HCT116 (cell line): Measurements from ENCODE around the gene PRKCD. TPM values are rescaled to one million over a fixed set of nuclear protein-coding genes. Genes with fewer than 3 reads are reported as not detected.

Experiments used
- ATAC-seq: fragments of 200-7000 bp; cut with Tn5 transposase; 2 replicates; pipeline ENCODE4 v1.9.1; 2020; ENCODE audit warnings: mild to moderate bottlenecking, moderate library complexity
- BruUV-seq: library from RNA; stranded (reverse); fragments of 400-500 nt; replicated peaks from 2 replicates; lab custom pipeline; 2021; lab: Mats Ljungman, UMichigan
- CTCF ChIA-PET: fragments of 300-600 bp; sonication (Branson Sonifier 250); formaldehyde crosslinking; loops from one replicate; lab custom pipeline; 2021; ENCODE audit warnings: antibody characterized with exemption; lab: Charles Lee
- POLR2A ChIA-PET: fragments of 300-600, 350-600 bp; sonication (Branson Sonifier 250); formaldehyde crosslinking; loops from one replicate; lab custom pipeline; 2021; ENCODE audit warnings: antibody characterized with exemption; lab: Charles Lee
- RAD21 ChIA-PET, 2 experiments: fragments of 300-600 bp; sonication (Branson Sonifier 250); formaldehyde crosslinking; loops; one replicate each; lab custom pipeline; 2023; ENCODE audit warnings: low total read pairs in 2 of 2; ENCODE audit not compliant: uncharacterized antibody in 2 of 2, unreplicated experiment in 2 of 2, low non-redundant PET in 1 of 2; lab: Charles Lee
- DNase-seq: peaks from one replicate; pipeline ENCODE4 v3.0.0-alpha.2; 2010; ENCODE audit warnings: low read depth, low spot score
- H2AFZ ChIP-seq: fragments of 200-600 bp; shearing (Covaris generic), sonication (generic); 2 replicates; pipeline ENCODE4 v1.6.1; 2017; ENCODE audit warnings: low read depth, mixed run types, mixed read lengths, antibody characterized with exemption, low read length; ENCODE audit not compliant: poor library complexity, severe bottlenecking
- H3K27ac ChIP-seq: 2 replicates; pipeline ENCODE4 v1.5.1; 2012; ENCODE audit warnings: low read depth, low read length
- H3K27me3 ChIP-seq: fragments of 200-600 bp; sonication (generic); 2 replicates; pipeline ENCODE4 v1.6.1; 2016; ENCODE audit warnings: mixed run types, low read length, mixed read lengths; ENCODE audit not compliant: insufficient read depth
- H3K36me3 ChIP-seq, 2 experiments: fragments of 200-500 bp in 1 of 2; fragments of 200-600 bp in 1 of 2; sonication (Bioruptor generic) in 1 of 2; sonication (generic) in 1 of 2; 2 replicates each; pipeline versions ENCODE4 v1.5.1 to v1.6.1; 2014 to 2016; ENCODE audit warnings: low read length in 2 of 2, inconsistent platforms in 1 of 2, mixed read lengths in 1 of 2, mixed run types in 1 of 2; ENCODE audit not compliant: insufficient read depth in 2 of 2, control insufficient read depth in 1 of 2
- H3K4me1 ChIP-seq, 2 experiments: fragments of 200-600 bp in 1 of 2; sonication (generic) in 1 of 2; 2 replicates each; pipeline versions ENCODE4 v1.5.1 to v1.6.1; 2012 to 2017; ENCODE audit warnings: low read length in 2 of 2, inconsistent platforms in 1 of 2, mild to moderate bottlenecking in 1 of 2, mixed read lengths in 1 of 2, mixed run types in 1 of 2, moderate library complexity in 1 of 2; ENCODE audit not compliant: insufficient read depth in 2 of 2, control insufficient read depth in 1 of 2
- H3K4me2 ChIP-seq: fragments of 200-600 bp; sonication (generic); 2 replicates; pipeline ENCODE4 v1.6.1; 2017; ENCODE audit warnings: mixed run types, low read length, mixed read lengths
- H3K4me3 ChIP-seq, 2 experiments: fragments of 200-600 bp in 1 of 2; sonication (generic) in 1 of 2; replicated peaks in 1 of 2; 2 replicates each; pipeline ENCODE4 v1.5.1; 2011 to 2016; ENCODE audit warnings: low read length in 2 of 2, control low read depth in 1 of 2, low read depth in 1 of 2, mild to moderate bottlenecking in 1 of 2, mixed read lengths in 1 of 2, mixed run types in 1 of 2
- H3K79me2 ChIP-seq: fragments of 200-600 bp; sonication (generic); 2 replicates; pipeline ENCODE4 v1.6.1; 2017; ENCODE audit warnings: mild to moderate bottlenecking, mixed run types, low read length, moderate library complexity, mixed read lengths; ENCODE audit not compliant: insufficient read depth
- H3K9ac ChIP-seq: fragments of 200-600 bp; sonication (generic); 2 replicates; pipeline ENCODE4 v1.6.1; 2016; ENCODE audit warnings: low read length, mixed read lengths
- H3K9me2 ChIP-seq: fragments of 200-600 bp; sonication (generic), shearing (Covaris generic); 2 replicates; pipeline ENCODE4 v1.6.1; 2017; ENCODE audit warnings: mixed run types, mild to moderate bottlenecking, moderate library complexity; ENCODE audit not compliant: insufficient read depth
- H3K9me3 ChIP-seq, 2 experiments: fragments of 200-500 bp in 1 of 2; fragments of 200-600 bp in 1 of 2; sonication (Bioruptor generic) in 1 of 2; sonication (generic) in 1 of 2; 2 replicates each; pipeline ENCODE4 v1.6.1; 2014 to 2017; ENCODE audit warnings: low read length in 2 of 2, mixed read lengths in 2 of 2, inconsistent platforms in 1 of 2, low read depth in 1 of 2, mild to moderate bottlenecking in 1 of 2, mixed run types in 1 of 2, moderate library complexity in 1 of 2; ENCODE audit not compliant: control insufficient read depth in 1 of 2, insufficient read depth in 1 of 2
- H4K20me1 ChIP-seq: fragments of 200-600 bp; sonication (generic), shearing (Covaris generic); 2 replicates; pipeline ENCODE4 v1.6.1; 2017; ENCODE audit warnings: mixed run types, mild to moderate bottlenecking, moderate library complexity; ENCODE audit not compliant: insufficient read depth
- CTCF ChIP-seq, 3 experiments: fragments of 200-600 bp in 1 of 3; sonication (generic) in 1 of 3; IDR thresholded peaks in 2 of 3; conservative IDR thresholded peaks in 1 of 3; 2 replicates each; pipeline ENCODE4 v1.5.1; 2012 to 2017; ENCODE audit warnings: low read depth in 2 of 3, low read length in 2 of 3, antibody characterized with exemption in 1 of 3, borderline replicate concordance in 1 of 3, control low read depth in 1 of 3, mild to moderate bottlenecking in 1 of 3, mixed read lengths in 1 of 3, mixed run types in 1 of 3, moderate library complexity in 1 of 3; ENCODE audit not compliant: insufficient read depth in 1 of 3
- POLR2A ChIP-seq: IDR thresholded peaks from 2 replicates; pipeline ENCODE4 v1.7.0; 2011; ENCODE audit warnings: borderline replicate concordance; ENCODE audit not compliant: insufficient read depth, insufficient read length; ENCODE audit errors: extremely low read depth
- REST ChIP-seq: IDR thresholded peaks from 2 replicates; pipeline ENCODE4 v1.6.1; 2012; ENCODE audit warnings: low read depth
- SIN3A ChIP-seq: IDR thresholded peaks from 2 replicates; pipeline ENCODE4 v1.6.1; 2012; ENCODE audit warnings: low read depth
- intact Hi-C: fragments of 100-400 bp; cut with micrococcal nuclease; formaldehyde crosslinking; loops from 2 replicates; pipeline ENCODE4 v1.10.0; 2022
- total RNA-seq: library from RNA; stranded (reverse); gene quantifications from one replicate; pipeline ENCODE4 v1.2.1, GENCODE V29; 2021; ENCODE audit not compliant: unreplicated experiment

Gene PRKCD
- total RNA-seq, 1 experiment from 2014 or later: 34.4 TPM

- POLR2A ChIA-PET: no interaction called here
- H3K9ac ChIP-seq: no peak overlapping the region
- H3K9me2 ChIP-seq: no peaks in the 10 kb centered on the region
- ATAC-seq (no peak), DNase-seq (no peak)
- H3K4me1 ChIP-seq: peaks cover under 1 to 12% of the 10 kb centered on the region in 2 experiments; a peak in 3 of 4 replicates
- H3K27me3 ChIP-seq: no peaks in the 10 kb centered on the region
- CTCF ChIA-PET: interaction anchor here (0.7 kb wide), 1 partner anchor 13 kb away, joined by 3 read pairs; no protein-coding TSS in a partner anchor
- no peak for TF ChIP-seq CTCF (IDR thresholded peaks at IDR 0.05 in 2 of 3, conservative IDR thresholded peaks at IDR 0.05 in 1 of 3; ENCODE audit: borderline replicate concordance in 1 of 3, insufficient read depth in 1 of 3, low read depth in 2 of 3, low read length in 2 of 3)
- TF ChIP-seq POLR2A: no peak
- TF ChIP-seq REST: no peak
- no peak for TF ChIP-seq SIN3A
- H3K4me2 ChIP-seq: no peak overlapping the region
- H3K4me3 ChIP-seq: no peak overlapping the region
- no TSS peak for BruUV-seq
- H3K27ac ChIP-seq: no peak overlapping the region
- no peaks in the 10 kb centered on the region for H3K9me3 ChIP-seq
- no peaks in the 10 kb centered on the region for H3K36me3 ChIP-seq
- H4K20me1 ChIP-seq: no peaks in the 10 kb centered on the region
- no peak overlapping the region for H2AFZ ChIP-seq
- RAD21 ChIA-PET: no interaction called here
- intact Hi-C loops: no loop called here
- no peaks in the 10 kb centered on the region for H3K79me2 ChIP-seq
Observed at GRCh38 chr3:53144862-53145712, 15.9 kb upstream of the PRKCD start.
